ENCODE measurements around the gene KLK2. TPM values are rescaled to one million over a fixed set of nuclear protein-coding genes. Genes with fewer than 3 reads are reported as not detected.

KLK2 gene
- total RNA-seq, 1 donor from 2014 or later, result 0.53 TPM

DNA sequence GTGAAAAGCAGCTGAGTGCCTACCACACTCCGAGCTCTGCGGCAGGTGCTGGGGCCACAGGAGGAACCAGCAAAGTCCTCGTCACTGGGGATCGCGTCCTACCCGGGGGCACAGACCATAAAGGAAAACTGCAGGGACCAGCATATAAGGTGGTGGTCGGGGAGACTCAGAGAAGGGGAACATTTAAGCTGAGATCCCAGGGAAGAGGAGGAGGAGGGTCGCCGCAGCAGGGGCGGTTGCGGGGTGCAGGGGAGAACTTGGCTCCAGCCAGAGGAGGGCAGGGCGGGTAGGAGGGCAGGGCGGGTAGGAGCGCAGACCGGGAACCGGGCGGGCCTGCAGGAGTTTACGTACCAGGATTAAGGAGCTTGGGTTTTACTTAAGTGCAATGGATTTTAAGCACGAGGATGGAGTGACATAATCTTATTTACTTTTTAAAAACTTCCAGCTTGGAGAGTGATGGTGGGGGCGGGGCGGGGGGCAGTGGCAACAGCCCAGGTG is 38.9 kb downstream of the KLK2 start:
- Histone ChIP-seq H3K4me3 (ENCODE audit: low read depth, low read length) (no peak overlapping the region), H3K36me3 (ENCODE audit: control insufficient read depth, insufficient read depth, low read length) (no peaks in the 10 kb centered on the region), H3K27me3 (ENCODE audit: control insufficient read depth, insufficient read depth, low read length) (peaks cover 19% of the 10 kb centered on the region)
- FAIRE-seq (no peak), DNase-seq (ENCODE audit: low read depth) (no peak)
- TF ChIP-seq CTCF (IDR thresholded peaks at IDR 0.05; ENCODE audit: insufficient read depth, low read length, severe bottlenecking), result no peak

DNA sequence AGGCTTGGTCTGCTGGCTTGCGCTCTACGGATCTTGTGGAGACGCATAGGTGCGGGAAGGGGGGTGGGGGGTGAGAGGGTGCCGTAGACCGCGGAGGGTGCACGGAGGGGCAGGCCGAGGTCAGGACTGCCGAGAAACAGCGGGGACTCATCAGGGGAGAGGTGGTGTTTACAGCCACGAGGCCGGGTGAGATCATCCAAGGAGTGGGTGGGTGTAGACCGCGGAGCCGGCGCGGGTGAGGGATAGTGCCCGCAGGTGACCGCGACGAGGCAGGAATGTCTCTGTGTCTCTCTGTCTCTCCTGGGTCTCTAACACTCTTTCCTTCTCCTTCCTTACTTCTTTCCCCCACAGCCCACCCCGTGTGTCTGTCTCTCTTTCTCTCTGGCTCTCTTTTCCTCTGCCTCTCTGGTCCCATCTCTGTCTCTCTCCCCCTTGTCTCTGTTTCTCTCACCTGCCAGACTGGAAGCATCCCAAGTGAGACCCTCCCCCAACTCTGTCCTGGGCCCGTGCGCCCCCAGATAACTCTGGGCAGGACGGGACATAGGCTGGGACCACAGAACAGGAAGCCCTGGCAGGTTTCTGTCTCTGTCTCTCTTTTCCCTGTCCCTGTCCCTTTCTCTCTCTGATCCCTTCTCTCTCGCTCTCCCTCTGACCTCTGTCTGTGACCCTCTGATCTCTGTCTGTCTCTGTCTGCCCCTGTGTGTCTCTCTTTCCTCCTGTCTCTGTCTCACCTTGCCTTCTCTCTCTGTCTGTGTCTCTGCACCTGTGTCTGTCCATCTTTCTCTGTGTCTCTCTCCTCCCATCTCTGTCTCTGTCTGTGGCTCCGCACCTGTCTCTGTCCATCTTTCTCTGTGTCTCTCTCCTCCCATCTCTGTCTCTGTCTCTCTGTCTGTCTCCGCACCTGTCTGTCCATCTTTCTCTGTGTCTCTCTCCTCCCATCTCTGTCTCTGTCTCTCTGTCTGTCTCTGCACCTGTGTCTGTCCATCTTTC is 39.8 kb downstream of the KLK2 start:
- no peak for FAIRE-seq

DNA sequence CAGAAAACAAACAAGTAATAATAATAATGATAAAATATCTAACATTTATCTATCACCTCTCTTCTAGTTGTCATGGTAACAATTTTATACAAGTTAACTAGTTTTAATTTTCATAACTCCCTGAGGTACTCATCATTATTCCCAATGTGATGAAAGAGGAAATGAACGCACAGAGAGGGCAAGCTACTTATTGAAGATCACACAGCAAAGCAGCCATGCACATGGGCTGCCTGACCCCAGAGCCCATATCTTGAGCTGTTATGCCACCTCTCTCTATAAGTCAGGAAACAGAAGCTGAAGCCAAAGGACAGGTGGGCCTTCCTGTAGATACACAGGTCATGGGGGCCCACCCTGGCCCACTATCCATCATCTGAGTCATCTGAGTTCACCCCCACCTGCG is 42.8 kb downstream of the KLK2 start:
- FAIRE-seq, result no peak
- H3K27me3 ChIP-seq (ENCODE audit: control insufficient read depth, insufficient read depth, low read length), result peaks cover 13% of the 10 kb centered on the region
- no peak for DNase-seq (ENCODE audit: low read depth)

More for the DNA sequence above, 39.8 kb downstream of the KLK2 start:
- Histone ChIP-seq H3K27me3 (ENCODE audit: control insufficient read depth, insufficient read depth, low read length) (peaks cover 19% of the 10 kb centered on the region), H3K4me3 (ENCODE audit: low read depth, low read length) (no peak overlapping the region), H3K36me3 (ENCODE audit: control insufficient read depth, insufficient read depth, low read length) (no peaks in the 10 kb centered on the region)
- TF ChIP-seq CTCF (IDR thresholded peaks at IDR 0.05; ENCODE audit: insufficient read depth, low read length, severe bottlenecking), result no peak
- no peak for DNase-seq (ENCODE audit: low read depth)

GRCh38 chr19:50921426-50922316 is 48.4 kb downstream of the KLK2 start:
- no peak for FAIRE-seq
- H3K27me3 ChIP-seq (ENCODE audit: control insufficient read depth, insufficient read depth, low read length), result peaks cover 2% of the 10 kb centered on the region
- TF ChIP-seq CTCF (IDR thresholded peaks at IDR 0.05; ENCODE audit: insufficient read depth, low read length, severe bottlenecking), result no peak
- no peak overlapping the region for H3K4me3 ChIP-seq (ENCODE audit: low read depth, low read length)
- no peaks in the 10 kb centered on the region for H3K36me3 ChIP-seq (ENCODE audit: control insufficient read depth, insufficient read depth, low read length)
- no peak for DNase-seq (ENCODE audit: low read depth)

More for the DNA sequence above, 42.8 kb downstream of the KLK2 start:
- Histone ChIP-seq H3K36me3 (ENCODE audit: control insufficient read depth, insufficient read depth, low read length) (no peaks in the 10 kb centered on the region), H3K4me3 (ENCODE audit: low read depth, low read length) (no peak overlapping the region)
- no peak for TF ChIP-seq CTCF (IDR thresholded peaks at IDR 0.05; ENCODE audit: insufficient read depth, low read length, severe bottlenecking)

GRCh38 chr19:50922317-50922853 is 49.1 kb downstream of the KLK2 start:
- Histone ChIP-seq H3K4me3 (ENCODE audit: low read depth, low read length) (no peak overlapping the region), H3K36me3 (ENCODE audit: control insufficient read depth, insufficient read depth, low read length) (no peaks in the 10 kb centered on the region), H3K27me3 (ENCODE audit: control insufficient read depth, insufficient read depth, low read length) (peaks cover 2% of the 10 kb centered on the region)
- DNase-seq (ENCODE audit: low read depth) (peak; percentile 68), FAIRE-seq (no peak)
- peak; percentile 89 for TF ChIP-seq CTCF (IDR thresholded peaks at IDR 0.05; ENCODE audit: insufficient read depth, low read length, severe bottlenecking)

Data from bronchial epithelial cell (primary cell).